ENCODE measurements around the gene CLDN16. TPM values are rescaled to one million over a fixed set of nuclear protein-coding genes. Genes with fewer than 3 reads are reported as not detected.

Gene CLDN16
- total RNA-seq, 1 donor from 2014 or later = not detected

DNA sequence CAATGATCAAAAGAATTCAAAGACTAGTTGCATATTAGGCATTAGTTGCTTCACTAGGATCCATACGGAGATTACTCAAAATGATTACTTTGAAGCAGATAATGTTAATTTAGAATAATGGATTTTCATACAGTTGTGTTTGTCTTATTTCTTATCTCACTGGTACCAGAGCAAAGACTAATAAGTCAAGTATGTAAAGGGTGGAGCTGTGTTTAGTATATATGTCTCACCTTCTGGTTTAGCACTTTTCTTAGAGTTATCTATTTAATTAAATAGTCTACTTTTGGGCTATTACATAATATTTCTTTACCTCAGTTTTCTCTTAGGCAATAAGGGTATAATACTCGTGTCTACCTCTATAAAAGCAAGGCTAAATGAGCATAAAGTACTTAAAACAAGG, 42.9 kb downstream of the CLDN16 start:
- TF ChIP-seq, protein P1, sequence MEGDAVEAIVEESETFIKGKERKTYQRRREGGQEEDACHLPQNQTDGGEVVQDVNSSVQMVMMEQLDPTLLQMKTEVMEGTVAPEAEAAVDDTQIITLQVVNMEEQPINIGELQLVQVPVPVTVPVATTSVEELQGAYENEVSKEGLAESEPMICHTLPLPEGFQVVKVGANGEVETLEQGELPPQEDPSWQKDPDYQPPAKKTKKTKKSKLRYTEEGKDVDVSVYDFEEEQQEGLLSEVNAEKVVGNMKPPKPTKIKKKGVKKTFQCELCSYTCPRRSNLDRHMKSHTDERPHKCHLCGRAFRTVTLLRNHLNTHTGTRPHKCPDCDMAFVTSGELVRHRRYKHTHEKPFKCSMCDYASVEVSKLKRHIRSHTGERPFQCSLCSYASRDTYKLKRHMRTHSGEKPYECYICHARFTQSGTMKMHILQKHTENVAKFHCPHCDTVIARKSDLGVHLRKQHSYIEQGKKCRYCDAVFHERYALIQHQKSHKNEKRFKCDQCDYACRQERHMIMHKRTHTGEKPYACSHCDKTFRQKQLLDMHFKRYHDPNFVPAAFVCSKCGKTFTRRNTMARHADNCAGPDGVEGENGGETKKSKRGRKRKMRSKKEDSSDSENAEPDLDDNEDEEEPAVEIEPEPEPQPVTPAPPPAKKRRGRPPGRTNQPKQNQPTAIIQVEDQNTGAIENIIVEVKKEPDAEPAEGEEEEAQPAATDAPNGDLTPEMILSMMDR (IDR thresholded peaks at IDR 0.05) = no peak
- Histone ChIP-seq H3K9me3 (no peaks in the 10 kb centered on the region), H3K36me3 (no peaks in the 10 kb centered on the region), H3K27ac (no peak overlapping the region), H3K4me1 (no peaks in the 10 kb centered on the region), H3K4me3 (no peak overlapping the region), H3K27me3 (no peaks in the 10 kb centered on the region)
- intact Hi-C loops (cut with DNase I) = no loop called here
- DNase-seq (ENCODE audit: low spot score in 2 of 2) = no peak

DNA sequence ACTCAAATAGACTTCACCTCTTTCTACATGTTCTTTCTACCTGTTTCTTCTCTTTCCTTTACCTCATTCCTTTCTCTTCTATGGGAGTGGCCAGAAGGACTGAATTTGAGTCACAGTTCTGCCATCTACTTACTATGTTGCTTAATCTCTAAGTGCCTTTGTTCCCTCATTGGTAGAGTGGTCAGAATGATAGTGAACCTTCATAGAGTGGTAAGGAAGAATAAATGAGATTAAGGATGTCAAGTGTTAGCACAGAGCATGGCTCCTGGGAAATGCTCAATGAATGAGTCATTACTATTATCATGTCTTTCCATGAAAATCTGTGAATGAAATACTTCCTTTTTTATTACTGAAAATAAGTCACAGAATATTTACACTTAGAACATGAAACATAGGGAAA, 44.3 kb downstream of the CLDN16 start:
- H3K4me1 ChIP-seq = no peaks in the 10 kb centered on the region
- TF ChIP-seq, protein P1 (IDR thresholded peaks at IDR 0.05) = no peak
- intact Hi-C loops (cut with DNase I) = no loop called here
- H3K4me3 ChIP-seq = no peak overlapping the region
- DNase-seq (ENCODE audit: low spot score in 2 of 2) = no peak
- no peak overlapping the region for H3K27ac ChIP-seq
- no peaks in the 10 kb centered on the region for H3K9me3 ChIP-seq
- no peaks in the 10 kb centered on the region for H3K36me3 ChIP-seq
- no peaks in the 10 kb centered on the region for H3K27me3 ChIP-seq

DNA sequence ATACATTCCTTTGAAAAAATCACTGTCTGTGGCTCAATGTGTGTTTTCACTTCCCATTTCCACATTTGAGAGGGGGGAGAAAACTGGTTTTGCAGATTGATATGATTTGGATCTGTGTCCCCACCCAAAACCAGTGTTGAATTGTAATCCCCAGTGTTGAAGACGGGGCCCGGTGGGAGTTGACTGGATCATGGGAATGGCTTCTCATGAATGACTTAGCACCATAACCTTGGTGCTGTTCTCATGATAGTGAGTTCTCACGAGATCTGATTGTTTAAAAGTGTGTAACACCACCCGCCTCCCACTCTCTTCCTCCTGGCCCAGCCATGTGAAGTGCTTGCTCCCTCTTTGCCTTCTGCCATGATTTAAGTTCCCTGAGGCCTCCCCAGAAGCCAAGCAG, 45.7 kb downstream of the CLDN16 start:
- TF ChIP-seq, protein P1 (IDR thresholded peaks at IDR 0.05) = no peak
- Histone ChIP-seq H3K4me1 (no peaks in the 10 kb centered on the region), H3K27me3 (no peaks in the 10 kb centered on the region), H3K4me3 (no peak overlapping the region), H3K27ac (no peak overlapping the region), H3K9me3 (no peaks in the 10 kb centered on the region), H3K36me3 (no peaks in the 10 kb centered on the region)
- intact Hi-C loops (cut with DNase I) = no loop called here
- DNase-seq (ENCODE audit: low spot score in 2 of 2) = no peak

DNA sequence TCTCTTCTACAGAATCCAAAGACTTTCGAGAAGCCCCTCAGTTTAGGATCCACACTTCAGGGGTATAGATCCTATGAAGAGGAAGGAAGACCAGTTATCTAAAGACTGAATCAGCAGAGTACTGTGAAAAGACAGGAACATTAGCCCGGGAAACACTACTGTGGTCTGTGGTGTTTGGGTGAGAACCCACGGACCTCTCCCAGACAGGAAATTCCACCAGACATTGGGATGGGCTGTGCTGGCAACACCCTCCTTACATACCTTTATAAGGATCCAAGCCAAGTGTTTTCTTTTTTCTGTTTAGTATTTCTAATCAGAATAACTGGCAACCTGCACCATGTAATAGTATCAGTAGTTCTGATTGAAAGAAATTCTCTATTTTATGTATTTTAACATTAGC, 47.7 kb downstream of the CLDN16 start:
- no peaks in the 10 kb centered on the region for H3K36me3 ChIP-seq
- H3K27ac ChIP-seq = no peak overlapping the region
- no peaks in the 10 kb centered on the region for H3K27me3 ChIP-seq
- no peaks in the 10 kb centered on the region for H3K4me1 ChIP-seq
- intact Hi-C loops (cut with DNase I) = no loop called here
- H3K4me3 ChIP-seq = no peak overlapping the region
- H3K9me3 ChIP-seq = no peaks in the 10 kb centered on the region
- TF ChIP-seq, protein P1 (IDR thresholded peaks at IDR 0.05) = no peak
- DNase-seq (ENCODE audit: low spot score in 2 of 2) = no peak

DNA sequence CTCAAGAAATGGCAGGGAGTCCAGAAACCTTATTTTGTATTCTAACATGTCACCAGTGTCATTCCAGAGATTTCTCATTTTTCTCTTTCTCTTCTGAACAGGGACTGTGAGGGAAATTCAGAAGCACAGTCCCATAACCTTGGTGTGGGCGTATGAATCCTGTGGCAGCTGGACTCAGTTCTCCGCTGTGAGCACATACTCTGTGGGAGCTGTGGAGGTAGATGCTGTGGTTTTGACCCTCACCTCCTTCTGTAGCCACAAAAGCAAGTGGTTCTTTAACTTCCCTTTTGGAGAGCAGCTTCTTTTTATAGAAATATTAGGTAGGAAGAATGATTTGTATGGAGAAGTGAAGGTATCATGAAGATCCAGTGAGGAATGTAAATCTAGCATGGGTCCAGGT, 48.4 kb downstream of the CLDN16 start:
- DNase-seq (ENCODE audit: low spot score in 2 of 2) = no peak
- Histone ChIP-seq H3K4me3 (no peak overlapping the region), H3K4me1 (no peaks in the 10 kb centered on the region), H3K27me3 (no peaks in the 10 kb centered on the region), H3K27ac (no peak overlapping the region), H3K36me3 (no peaks in the 10 kb centered on the region), H3K9me3 (no peaks in the 10 kb centered on the region)
- TF ChIP-seq, protein P1 (IDR thresholded peaks at IDR 0.05) = no peak
- intact Hi-C loops (cut with DNase I) = no loop called here

DNA sequence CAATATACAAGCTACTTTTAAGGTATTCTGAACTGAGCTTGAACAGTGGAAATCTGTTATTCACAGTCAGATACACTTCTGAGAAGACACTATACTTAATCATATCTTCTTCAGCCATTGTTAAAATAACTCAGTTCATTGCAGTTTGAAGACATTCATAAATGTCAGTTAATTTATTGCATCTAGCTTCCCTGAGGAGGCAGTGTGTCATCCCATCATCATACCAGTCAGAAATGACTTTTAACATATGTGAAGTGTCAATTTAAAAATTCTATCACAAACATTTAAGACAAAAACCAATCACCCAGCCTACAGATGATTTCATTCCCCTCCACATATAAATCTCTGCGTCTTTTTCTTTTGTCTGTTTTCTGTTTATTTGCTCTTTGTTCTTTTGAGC, 54.3 kb downstream of the CLDN16 start:
- DNase-seq (ENCODE audit: low spot score in 2 of 2) = no peak
- no peaks in the 10 kb centered on the region for H3K36me3 ChIP-seq
- TF ChIP-seq, protein P1 (IDR thresholded peaks at IDR 0.05) = no peak
- no peaks in the 10 kb centered on the region for H3K9me3 ChIP-seq
- H3K4me3 ChIP-seq = no peak overlapping the region
- no peaks in the 10 kb centered on the region for H3K27me3 ChIP-seq
- intact Hi-C loops (cut with DNase I) = no loop called here
- H3K27ac ChIP-seq = no peak overlapping the region
- H3K4me1 ChIP-seq = no peaks in the 10 kb centered on the region

Measured in ascending aorta (tissue), 2 donors.